ENCODE data around the gene UGT8.
"Not testable (repeated sequence)": the region's sequence is repeated elsewhere in the genome, so short reads cannot be mapped to it uniquely, and the experiment has no call there.

UGT8 gene

GRCh38 chr4:114598191-114599121 is at the start of gene UGT8:
TSS of gene UGT8 (plus strand) at chr4:114598807. CDS start at chr4:114622881, 24,074 bp downstream.
- no peak for DNase-seq (ENCODE audit: low spot score)

GRCh38 chr4:114549638-114550037 is 49.0 kb upstream of the UGT8 start:
- no peak for DNase-seq (ENCODE audit: low spot score)

- no peak for DNase-seq (ENCODE audit: low spot score)
Measured at GRCh38 chr4:114558446-114559020, 40.1 kb upstream of the UGT8 start.

GRCh38 chr4:114561590-114561989 is 37.0 kb upstream of the UGT8 start:
- DNase-seq (ENCODE audit: low spot score): no peak

- DNase-seq (ENCODE audit: low spot score): no peak
Measured at GRCh38 chr4:114562176-114562904, 36.3 kb upstream of the UGT8 start.

- no peak for DNase-seq (ENCODE audit: low spot score)
Measured at GRCh38 chr4:114563536-114564315, 34.9 kb upstream of the UGT8 start.

GRCh38 chr4:114577386-114577785 is 21.2 kb upstream of the UGT8 start:
- no peak for DNase-seq (ENCODE audit: low spot score)

- no peak for DNase-seq (ENCODE audit: low spot score)
Measured at GRCh38 chr4:114582621-114583020, 16.0 kb upstream of the UGT8 start.

- DNase-seq (ENCODE audit: low spot score): no peak
Measured at GRCh38 chr4:114588305-114588704, 10.3 kb upstream of the UGT8 start.

- not testable (repeated sequence) for DNase-seq (ENCODE audit: low spot score)
Measured at GRCh38 chr4:114590360-114590759, 8.2 kb upstream of the UGT8 start.

- no peak for DNase-seq (ENCODE audit: low spot score)
Measured at GRCh38 chr4:114593526-114593925, 5.1 kb upstream of the UGT8 start.

- no peak for DNase-seq (ENCODE audit: low spot score)
Measured at GRCh38 chr4:114595207-114595606, 3.4 kb upstream of the UGT8 start.

- DNase-seq (ENCODE audit: low spot score): no peak
Measured at GRCh38 chr4:114595921-114596320, 2.7 kb upstream of the UGT8 start.

- no peak for DNase-seq (ENCODE audit: low spot score)
Measured at GRCh38 chr4:114597410-114598115, 1.0 kb upstream of the UGT8 start.

GRCh38 chr4:114599231-114599902 is 760 bp downstream of the UGT8 start:
- no peak for DNase-seq (ENCODE audit: low spot score)

- no peak for DNase-seq (ENCODE audit: low spot score)
Measured at GRCh38 chr4:114599903-114600552, 1.4 kb downstream of the UGT8 start.

- no peak for DNase-seq (ENCODE audit: low spot score)
Measured at GRCh38 chr4:114600672-114601071, 2.1 kb downstream of the UGT8 start.

- no peak for DNase-seq (ENCODE audit: low spot score)
Measured at GRCh38 chr4:114601304-114602052, 2.9 kb downstream of the UGT8 start.

GRCh38 chr4:114603497-114603896 is 4.9 kb downstream of the UGT8 start:
- no peak for DNase-seq (ENCODE audit: low spot score)

Data from hematopoietic multipotent progenitor cell treated with erythropoietin and hydrocortisone succinate and interleukin-3 and kit ligand, for 17 days (in vitro differentiated cells).